GM19240 (cell line): ENCODE measurements around the gene TCF7L1.
"Not testable (repeated sequence)": the region's sequence is repeated elsewhere in the genome, so short reads cannot be mapped to it uniquely, and the experiment has no call there.

Experiments used
- DNase-seq: peaks from one replicate; pipeline ENCODE4 v3.0.0; 2011; ENCODE audit warnings: low spot score; ENCODE audit not compliant: insufficient read length

Gene TCF7L1, protein sequence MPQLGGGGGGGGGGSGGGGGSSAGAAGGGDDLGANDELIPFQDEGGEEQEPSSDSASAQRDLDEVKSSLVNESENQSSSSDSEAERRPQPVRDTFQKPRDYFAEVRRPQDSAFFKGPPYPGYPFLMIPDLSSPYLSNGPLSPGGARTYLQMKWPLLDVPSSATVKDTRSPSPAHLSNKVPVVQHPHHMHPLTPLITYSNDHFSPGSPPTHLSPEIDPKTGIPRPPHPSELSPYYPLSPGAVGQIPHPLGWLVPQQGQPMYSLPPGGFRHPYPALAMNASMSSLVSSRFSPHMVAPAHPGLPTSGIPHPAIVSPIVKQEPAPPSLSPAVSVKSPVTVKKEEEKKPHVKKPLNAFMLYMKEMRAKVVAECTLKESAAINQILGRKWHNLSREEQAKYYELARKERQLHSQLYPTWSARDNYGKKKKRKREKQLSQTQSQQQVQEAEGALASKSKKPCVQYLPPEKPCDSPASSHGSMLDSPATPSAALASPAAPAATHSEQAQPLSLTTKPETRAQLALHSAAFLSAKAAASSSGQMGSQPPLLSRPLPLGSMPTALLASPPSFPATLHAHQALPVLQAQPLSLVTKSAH

DNA sequence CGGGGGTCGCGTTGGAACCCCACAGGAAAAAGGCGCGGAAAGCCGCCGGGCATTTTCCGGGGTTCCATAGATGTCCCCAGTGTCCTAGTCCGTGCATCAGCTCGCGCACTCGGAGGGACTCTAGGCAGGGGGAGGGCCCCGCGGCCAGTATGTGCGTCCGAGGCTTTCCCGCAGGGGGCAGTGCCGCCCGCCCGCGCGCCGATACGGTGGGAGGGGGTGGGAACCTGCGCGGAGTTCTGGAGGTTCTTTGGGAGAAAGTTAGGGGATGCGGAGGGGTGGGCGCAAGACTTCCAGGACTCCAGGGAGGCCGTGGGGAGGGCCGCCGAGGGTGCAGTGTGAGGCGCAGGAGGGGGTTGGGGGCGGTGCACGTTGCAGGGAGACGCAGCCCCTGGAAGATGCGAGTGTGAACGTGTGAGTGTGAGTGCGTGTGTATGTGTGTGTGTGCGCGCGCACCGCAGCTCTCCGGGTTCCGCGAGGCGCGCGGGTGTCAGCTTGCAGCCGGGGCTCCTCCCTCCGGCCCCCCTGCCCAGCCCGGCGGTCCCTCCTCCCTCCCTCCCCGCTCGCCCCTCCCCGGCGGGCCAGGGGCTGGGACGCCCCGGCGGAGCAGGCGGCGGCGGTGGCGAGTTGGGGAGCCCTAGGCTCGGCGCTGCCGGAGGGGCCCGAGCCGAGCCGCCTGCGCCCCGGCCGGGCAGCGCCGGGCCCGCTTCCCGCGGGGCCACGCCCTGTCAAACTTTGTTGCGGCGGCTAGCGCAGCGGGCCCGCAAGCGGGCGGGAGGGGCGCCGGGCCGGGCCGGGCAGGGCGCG is at the start of gene TCF7L1:
Gene TCF7L1, plus strand, starts transcription at position 559 of the 804 bp plus-strand sequence. CDS start 293 bp downstream, outside the sequence.
- DNase-seq, result no peak

- no peak for DNase-seq
Observed at GRCh38 chr2:85085563-85085962, 47.6 kb upstream of the TCF7L1 start.

DNA sequence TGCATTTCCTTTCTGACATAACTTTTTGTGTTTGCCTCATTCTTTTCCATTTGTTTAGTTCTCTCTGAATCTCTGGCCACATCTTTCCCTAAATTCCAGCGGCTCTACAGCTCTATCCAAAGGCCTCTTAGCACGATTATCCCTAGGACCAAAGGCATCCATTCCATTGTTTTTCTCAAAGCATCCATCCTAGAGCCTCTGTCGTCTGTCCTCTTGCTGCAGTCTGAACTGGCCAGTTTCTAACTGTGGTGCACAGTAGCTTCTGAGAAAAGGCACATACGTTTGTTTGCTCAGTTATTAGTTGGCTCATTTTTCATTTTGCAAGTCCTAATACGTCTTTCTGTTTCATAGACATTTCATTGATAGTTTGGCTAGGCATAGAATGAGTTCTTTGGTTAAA is 45.7 kb upstream of the TCF7L1 start:
- no peak for DNase-seq

DNA sequence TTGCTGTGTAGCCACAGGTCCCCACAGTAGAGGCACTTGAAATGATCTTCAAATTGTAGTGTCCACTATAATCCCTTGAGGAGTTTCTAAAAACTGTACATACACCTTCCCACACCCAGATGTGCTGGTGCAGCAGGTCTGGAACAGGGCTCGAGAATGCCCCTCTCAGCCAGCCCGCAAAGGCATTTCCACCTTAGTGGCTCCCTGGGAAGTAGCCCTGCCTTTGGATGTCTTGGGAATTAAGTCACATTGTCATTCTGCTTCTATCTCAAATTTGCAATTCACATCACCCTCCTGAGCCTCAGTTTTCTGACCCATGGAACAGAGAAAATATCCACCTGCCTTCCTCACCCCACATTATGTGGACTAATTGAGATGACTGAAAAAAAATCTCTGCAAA is 44.3 kb upstream of the TCF7L1 start:
- DNase-seq, result no peak

DNA sequence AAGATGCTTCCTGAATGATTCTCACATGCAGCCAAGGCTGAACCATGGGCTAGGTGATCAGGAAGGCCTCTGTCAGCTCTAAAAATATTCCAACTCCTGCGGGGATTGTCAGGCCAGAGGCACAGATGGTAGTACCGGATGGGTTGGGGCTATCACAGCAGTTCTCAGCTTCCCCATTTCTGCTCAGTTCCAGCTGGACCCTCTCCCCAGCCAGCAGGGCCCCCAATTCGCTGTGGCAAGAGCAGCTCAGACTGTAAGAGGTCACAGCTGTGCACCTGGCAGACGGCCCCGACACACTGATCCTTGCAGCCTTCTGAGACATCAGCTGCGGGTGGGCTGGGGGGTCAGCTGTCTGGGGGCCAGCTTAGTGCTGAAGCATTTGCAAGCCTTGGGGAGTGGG is 43.6 kb upstream of the TCF7L1 start:
- DNase-seq, result no peak

DNA sequence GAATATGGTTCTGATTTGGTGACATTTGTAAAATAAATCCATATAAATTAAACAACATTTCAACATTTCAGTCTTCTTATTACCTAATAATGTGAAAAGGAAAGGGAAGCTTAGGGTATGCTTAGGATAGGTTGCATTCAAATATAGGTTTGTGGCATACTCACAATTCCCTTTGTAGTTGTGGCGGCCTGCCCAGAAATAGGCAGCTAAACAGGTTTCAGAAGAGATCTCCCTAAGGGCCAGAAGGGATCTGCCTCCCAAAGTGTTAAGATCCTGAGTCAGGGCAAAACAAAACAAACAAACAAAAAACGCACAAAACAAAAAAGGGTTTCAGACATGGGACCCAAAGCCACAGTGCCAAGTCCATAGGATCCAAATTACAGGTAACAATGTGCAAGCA is 41.4 kb upstream of the TCF7L1 start:
- DNase-seq, result no peak

GRCh38 chr2:85095094-85095493 is 38.1 kb upstream of the TCF7L1 start:
- DNase-seq, result no peak

GRCh38 chr2:85096616-85097015 is 36.6 kb upstream of the TCF7L1 start:
- no peak for DNase-seq

GRCh38 chr2:85104228-85104627 is 29.0 kb upstream of the TCF7L1 start:
- DNase-seq, result no peak

DNA sequence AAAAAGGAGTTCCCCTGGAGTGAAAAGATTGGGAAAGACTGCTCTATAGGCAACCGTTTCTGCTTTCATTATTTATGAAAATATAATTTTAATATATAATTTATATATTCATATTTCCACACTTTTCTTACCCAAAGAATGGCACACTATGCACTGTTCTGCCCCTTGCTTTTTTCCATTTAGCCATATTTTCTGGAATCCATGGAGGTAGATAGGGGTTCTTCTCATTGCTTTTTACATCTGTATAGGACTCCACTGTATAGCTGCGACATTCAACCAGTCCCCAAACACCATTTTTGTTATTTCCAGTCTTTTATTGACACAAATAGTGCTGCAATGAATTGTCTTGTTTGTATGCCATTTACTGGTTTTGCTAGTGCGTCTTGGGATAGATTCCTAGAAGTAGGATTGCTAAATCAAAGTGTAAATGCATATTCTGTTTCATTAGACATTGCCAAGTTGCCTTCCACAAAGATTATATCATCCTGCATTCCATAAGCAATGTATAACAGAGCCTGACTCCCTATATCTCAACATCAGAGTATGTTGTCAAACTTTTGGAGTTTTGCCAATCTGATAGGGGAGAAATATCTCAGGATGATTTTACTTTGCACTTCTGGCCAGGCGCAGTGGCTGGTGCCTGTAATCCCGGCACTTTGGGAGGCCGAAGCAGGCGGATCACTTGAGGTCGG is 26.6 kb upstream of the TCF7L1 start:
- no peak for DNase-seq

DNA sequence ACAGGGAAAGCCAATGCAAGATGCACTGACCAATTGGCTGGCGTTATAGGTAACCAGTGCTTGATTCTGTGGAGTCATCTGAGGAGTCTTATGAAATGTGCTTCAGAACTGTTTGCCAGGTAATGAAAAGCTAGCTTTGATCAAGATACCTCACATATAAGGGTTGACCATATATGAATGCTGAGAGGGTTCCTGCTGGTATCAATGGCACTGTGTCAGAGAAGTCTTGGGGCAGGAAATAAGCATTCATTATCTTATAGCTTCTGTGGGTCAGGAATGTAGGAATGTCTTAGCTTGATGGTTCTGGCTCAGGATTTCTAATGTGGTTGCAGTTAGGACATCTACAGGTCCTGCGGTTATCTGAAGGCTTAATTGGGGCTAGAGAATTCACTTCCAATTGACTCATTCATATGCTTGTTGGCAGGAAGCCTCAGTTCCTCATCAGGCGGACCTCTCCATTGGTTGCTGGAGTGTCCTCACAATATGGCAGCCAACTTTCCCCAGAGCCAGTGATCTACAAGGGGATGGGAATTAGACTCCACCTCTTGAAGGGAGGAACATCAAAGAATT is 22.1 kb upstream of the TCF7L1 start:
- no peak for DNase-seq

DNA sequence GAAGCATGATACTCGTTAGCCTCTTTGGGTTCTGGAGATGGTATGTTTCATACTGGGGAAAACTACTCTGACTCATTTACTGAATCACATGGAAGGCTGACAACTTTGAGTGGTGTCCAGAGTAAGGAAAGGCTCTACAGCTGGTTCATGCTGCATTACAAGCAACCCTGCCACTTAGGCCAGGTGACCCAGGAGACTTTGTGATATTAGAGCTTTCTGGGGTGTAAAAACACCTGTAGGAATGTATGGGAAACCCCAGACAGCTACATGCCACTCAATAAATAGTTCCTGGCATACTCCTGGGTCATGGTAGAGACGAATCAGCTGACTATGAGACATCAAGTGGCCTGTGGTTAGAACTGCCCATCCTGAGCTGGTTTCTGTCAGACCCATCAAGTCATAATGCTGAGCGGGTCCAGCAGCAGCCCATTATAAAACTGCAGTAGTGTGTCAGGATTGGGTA is 21.3 kb upstream of the TCF7L1 start:
- DNase-seq, result no peak

DNA sequence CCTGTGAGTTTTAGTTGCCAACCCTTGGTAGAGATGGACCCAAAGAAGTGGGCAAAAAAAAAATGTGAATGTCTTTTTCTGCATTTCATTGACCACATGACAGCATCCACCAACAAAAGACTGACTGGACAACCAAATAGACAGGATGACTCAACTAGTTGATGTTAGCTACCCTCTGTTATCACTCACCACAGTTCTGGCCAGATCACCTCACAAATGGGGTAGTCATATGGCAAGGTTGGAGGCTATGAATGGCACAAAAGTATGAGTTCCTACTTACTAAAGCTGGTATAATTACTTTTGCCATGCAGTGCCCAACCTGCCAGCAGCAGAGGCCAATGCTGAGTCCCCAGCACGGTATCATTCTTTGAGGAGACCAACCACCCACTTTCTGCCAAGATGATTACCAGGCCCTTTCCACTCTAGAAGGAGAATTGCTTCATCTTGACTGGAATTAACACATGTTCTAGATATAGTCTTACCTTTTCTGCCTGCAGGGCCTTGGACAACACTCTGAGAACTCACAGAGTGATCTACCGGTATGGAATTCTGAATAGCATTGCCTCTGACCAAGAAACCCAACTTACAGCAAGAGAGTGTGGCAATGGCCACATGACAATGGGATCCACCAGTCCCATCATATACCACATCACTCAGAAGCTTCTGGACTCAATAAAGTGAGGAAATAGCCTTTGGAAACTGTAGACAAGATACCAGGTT is 20.1 kb upstream of the TCF7L1 start:
- no peak for DNase-seq

DNA sequence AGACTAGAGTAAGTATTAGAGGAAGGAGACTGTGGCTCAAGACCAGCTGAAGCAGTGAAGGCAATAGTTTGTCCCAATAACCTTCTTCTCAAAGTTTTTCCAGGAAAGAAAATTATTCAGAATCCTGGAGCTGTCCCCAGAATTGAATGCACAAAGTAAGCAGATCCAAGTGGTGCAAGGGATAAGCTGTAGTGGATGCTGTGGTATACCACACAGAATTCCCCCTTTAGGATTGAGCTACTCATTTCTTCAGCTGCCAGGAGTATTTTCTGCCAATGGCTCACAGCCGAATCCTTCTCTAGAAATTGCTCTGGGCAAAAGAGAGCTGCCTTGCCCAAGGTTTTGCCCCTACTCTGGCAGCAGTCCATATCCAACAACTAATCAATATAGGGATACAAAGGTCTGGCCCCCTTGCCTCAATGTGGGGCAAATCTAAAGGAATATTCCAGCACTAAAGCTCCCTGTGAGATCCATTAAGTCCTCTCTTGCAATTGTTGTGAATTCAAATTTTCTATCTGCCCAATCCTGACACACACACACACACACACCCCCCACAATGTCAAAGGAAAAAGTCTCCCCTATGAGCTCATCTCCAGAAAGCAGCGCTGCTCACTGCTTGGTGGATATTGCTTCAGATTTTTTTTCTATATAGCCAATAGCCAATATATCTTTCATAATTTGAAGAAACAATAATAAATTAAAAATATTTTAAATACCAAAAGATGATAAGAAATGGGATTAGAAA is 18.4 kb upstream of the TCF7L1 start:
- no peak for DNase-seq

GRCh38 chr2:85116207-85116606 is 17.0 kb upstream of the TCF7L1 start:
- DNase-seq, result no peak

DNA sequence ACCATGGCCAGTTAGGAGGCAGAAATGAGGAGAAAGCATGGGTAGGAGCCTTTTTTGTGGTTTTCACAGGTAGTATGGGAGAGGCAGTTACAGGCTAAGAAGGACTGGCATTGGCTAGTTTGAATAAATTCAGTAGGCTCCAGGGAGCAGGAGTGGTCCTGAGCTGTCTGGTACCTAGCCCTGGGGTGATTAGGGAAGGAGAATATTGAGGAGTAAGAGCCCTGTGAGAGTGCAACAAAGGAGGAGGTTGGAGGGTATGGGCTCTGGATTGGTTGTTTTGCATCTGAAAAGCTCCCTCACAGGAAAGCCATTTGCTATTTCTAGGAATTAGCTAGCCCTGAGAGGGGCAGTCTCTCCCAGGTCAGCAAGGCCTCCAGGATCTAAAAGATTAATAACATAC is 13.3 kb upstream of the TCF7L1 start:
- DNase-seq, result no peak

DNA sequence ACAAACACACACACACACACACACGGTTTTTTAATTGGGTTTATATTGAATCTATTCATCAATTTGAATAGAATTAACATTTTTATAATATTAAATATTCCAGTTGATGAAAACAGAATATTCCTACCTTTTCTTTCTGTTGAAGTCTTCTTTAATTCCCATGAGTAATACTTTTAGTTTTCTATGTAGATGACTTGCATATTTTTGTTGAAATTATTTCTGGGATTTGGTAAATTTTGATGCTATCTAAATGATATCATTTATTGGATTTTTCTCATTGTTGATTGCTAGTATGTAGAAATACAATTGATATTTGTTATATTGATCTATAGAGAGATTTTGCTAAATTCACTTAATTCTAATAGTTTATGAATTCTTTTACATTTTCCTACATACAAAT is 12.8 kb upstream of the TCF7L1 start:
- no peak for DNase-seq

DNA sequence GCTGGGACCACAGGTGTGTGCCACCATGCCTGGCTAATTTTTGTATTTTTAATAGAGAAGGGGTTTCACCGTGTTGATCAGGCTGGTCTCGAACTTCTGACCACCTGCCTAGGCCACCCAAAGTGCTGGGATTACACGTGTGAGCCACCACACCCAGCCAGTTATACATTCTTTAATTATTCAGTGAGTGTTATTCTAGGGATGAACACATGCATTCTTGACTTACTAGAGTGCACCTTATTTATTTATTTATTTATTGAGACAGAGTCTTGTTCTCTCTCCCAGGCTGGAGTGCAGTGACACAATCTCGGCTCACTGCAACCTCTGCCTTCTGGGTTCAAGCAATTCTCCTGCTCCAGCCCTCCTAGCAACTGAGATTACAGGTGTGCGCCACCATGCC is 6.7 kb upstream of the TCF7L1 start:
- DNase-seq, result not testable (repeated sequence)

GRCh38 chr2:85129861-85130260 is 3.3 kb upstream of the TCF7L1 start:
- no peak for DNase-seq

DNA sequence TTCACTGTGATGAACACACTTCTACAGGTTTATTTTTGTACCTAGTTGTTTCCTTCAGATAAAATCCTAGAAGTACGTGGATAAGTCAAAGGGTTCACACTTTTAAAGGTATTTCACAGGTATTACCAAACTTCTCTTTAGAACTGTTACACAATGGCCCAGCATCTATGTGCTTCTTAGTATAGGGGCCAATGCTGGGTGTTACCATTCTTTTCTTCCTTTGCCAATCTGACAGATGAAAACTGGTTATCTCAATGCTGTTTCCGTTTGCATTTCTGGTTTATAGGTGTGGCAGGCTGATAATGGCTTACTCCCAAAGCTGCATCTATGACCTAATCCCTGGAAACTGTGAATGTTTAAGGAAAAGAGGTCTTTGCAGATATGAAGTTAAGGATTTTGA is 2.8 kb upstream of the TCF7L1 start:
- no peak for DNase-seq
